GM21526 (cell line): Measurements from ENCODE around the gene HELQ.

Experiments
- ATAC-seq: cut with Tn5 transposase; IDR thresholded peaks from one replicate; pipeline ENCODE4 v1.9.1; 2021; ENCODE audit warnings: moderate library complexity; ENCODE audit not compliant: unreplicated experiment, low FRiP score

HELQ gene

GRCh38 chr4:83371936-83372335, 83.7 kb downstream of the HELQ start:
- ATAC-seq: no peak

- no peak for ATAC-seq
Observed at GRCh38 chr4:83371235-83371634, 84.4 kb downstream of the HELQ start.

- ATAC-seq: no peak
Observed at GRCh38 chr4:83370640-83370906, 85.0 kb downstream of the HELQ start.

- no peak for ATAC-seq
Observed at GRCh38 chr4:83369831-83370639, 85.6 kb downstream of the HELQ start.

GRCh38 chr4:83364312-83364711, 91.3 kb downstream of the HELQ start:
- no peak for ATAC-seq

GRCh38 chr4:83362492-83363329, 92.9 kb downstream of the HELQ start:
- no peak for ATAC-seq

GRCh38 chr4:83361416-83362103, 94.1 kb downstream of the HELQ start:
- no peak for ATAC-seq

- ATAC-seq: no peak
Observed at GRCh38 chr4:83360018-83360417, 95.6 kb downstream of the HELQ start.

GRCh38 chr4:83358410-83358809, 97.2 kb downstream of the HELQ start:
- ATAC-seq: no peak
